GM19463 (cell line): ENCODE results near the gene PPP2R1B.

Experiments
- ATAC-seq: cut with Tn5 transposase; IDR thresholded peaks from one replicate; pipeline ENCODE4 v1.9.1; 2021; ENCODE audit warnings: mild to moderate bottlenecking, moderate library complexity; ENCODE audit not compliant: unreplicated experiment

PPP2R1B gene

GRCh38 chr11:111698852-111699559, 67.2 kb downstream of the PPP2R1B start:
- no peak for ATAC-seq

GRCh38 chr11:111697933-111698371, 68.2 kb downstream of the PPP2R1B start:
- ATAC-seq: peak; percentile 62

GRCh38 chr11:111696556-111696955, 69.6 kb downstream of the PPP2R1B start:
- no peak for ATAC-seq

GRCh38 chr11:111694851-111695250, 71.3 kb downstream of the PPP2R1B start:
- ATAC-seq: no peak

GRCh38 chr11:111693224-111693937, 72.8 kb downstream of the PPP2R1B start:
- no peak for ATAC-seq

GRCh38 chr11:111691741-111692140, 74.4 kb downstream of the PPP2R1B start:
- no peak for ATAC-seq

GRCh38 chr11:111691176-111691575, 75.0 kb downstream of the PPP2R1B start:
- no peak for ATAC-seq

GRCh38 chr11:111688013-111688412, 78.2 kb downstream of the PPP2R1B start:
- ATAC-seq: no peak

GRCh38 chr11:111684251-111684650, 81.9 kb downstream of the PPP2R1B start:
- no peak for ATAC-seq

GRCh38 chr11:111683806-111684205, 82.4 kb downstream of the PPP2R1B start:
- no peak for ATAC-seq

- no peak for ATAC-seq
Measured at GRCh38 chr11:111680486-111681175, 85.6 kb downstream of the PPP2R1B start.
